ENCODE data around the gene CBFA2T3.

Gene CBFA2T3

DNA sequence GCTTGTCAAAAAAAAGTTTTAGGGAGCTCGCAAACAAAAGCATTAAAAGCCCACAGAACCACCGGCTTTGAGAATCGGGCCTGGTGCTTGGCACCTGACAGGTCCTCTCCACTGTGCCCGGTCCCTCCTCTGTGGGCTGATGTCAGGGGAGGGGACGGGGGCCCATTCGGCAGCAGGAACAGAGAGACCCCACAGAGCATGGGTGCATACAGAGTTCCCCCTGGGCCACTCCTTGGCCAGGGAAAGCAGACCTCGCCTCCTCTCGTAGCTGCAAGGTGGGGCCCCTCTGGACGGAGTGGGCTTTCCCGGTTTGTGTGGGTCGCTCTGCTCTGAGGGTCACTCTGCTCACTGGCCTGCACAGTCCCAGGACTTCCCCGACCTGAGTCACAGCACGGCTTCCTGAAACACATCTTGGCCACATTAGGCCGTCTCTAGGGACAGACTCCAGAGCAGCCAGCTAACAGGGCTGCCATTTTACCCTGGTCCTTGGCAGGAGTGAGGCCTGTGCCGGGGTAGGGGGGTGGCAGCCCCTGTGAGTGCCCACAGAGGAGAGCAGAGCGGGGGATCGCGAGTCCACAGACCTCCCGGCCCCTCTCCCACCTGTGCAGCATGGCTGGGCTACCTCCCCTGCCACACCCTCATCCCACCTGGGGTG is 11.1 kb downstream of the CBFA2T3 start:
- DNase-seq (ENCODE audit: insufficient read length, low spot score) (no peak), FAIRE-seq (no peak)

DNA sequence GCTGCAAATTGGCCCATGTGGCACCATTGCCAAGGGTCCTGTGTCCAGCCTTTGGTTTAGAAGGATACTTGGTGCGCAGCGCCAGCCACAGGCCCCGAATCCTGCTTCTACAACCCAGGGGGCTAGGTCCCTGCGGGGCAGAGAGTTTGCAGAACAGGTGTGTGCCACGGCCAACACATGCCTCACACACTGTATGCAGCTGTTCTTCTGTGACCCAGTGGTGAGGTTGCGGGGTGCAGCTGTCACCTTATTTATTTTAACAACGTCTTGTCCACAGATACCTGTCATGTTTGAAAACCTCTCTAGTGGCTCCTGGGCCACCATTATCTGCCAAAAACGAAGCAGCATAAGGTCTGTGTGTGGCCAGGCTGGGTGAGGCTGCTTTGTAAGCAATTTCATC is 11.6 kb downstream of the CBFA2T3 start:
- no peak for DNase-seq (ENCODE audit: insufficient read length, low spot score)
- no peak for FAIRE-seq

DNA sequence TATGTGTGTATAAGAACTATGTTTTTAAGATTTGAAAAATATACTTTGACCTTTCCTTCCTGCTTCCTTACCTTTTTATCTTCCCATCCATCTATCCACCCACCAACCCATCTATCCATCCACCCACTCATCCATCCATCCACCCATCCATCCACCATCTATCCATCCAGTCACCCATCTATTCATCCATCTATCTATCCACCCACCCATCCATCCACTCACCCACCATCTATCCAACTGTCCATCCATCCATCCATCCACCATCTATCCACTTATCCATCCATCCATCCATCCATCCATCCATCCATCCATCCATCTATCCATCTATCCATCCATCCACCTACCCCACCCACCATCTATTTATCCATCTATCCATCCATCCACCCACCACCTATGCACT is 12.4 kb downstream of the CBFA2T3 start:
- DNase-seq (ENCODE audit: insufficient read length, low spot score) (no peak), FAIRE-seq (no peak)

DNA sequence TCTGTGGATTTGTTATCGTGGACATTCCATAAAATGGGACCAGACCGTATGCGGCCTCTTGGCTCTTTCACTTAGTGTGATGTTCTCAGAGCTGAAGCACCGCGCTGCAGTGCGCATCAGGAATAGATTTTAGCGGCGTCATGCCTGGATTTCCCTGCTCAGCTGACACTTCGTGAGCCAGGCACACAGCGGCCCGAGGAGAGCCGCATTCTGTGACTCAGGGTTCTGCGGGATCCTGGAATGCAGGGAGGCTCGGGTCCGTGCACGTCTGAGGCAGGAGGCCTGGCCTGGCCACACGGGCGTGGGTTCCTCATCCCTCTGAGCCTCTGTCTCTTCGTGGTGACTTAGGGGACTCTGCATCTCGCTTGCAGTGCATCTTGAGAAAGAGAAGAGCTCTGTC is 13.4 kb downstream of the CBFA2T3 start:
- DNase-seq (ENCODE audit: insufficient read length, low spot score) (no peak), FAIRE-seq (no peak)

DNA sequence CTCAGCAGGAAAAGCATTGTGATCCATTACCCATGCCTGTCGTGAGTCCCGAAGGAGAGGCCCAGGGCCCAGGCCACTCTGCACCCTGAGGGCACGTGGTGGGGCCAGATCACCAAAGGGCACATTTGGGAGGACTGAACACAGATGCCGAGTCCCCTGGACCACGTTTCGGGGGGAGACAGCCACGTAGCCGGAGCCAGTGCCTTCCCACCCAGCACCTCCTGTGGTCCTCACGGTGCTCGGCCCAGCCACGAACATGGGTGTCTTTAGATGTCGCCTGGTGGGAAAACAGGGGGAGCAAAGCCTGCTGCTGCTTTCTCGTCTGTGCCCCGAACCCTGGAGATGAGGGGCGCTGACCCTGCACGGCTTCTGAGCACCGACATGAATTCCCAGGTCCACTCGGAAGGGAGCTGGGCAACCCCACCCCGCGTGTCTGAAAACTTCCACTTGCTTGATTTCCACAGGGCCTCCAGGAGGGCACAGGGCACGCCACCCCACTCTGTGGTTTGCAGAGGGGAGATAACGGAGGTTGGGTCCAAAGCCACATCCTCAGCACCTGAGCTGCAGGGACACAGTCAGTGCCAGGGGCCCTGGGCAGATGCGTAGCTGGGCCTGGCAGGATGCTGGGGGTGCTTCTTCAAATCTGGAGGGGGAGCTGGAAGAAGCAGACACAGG is 14.4 kb downstream of the CBFA2T3 start:
- FAIRE-seq = no peak
- no peak for DNase-seq (ENCODE audit: insufficient read length, low spot score)

DNA sequence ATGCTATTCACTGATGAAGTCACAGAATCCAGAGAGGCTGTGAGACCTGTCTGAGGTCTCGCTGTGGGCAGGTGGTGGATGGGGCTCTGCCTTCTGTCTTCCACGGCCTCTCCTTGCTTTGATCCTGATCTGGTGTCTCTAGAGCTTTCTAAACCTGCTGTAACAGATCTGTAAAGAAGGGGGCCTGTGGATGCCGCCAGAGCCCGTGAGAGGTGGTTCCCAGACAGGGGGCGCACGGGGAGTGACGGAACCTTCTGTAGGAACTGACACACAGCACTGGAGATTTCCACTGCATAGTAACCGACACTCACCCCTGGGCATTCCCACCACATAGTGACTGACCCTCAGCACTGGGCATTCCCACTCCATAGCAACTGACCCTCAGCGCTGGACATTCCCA is 16.0 kb downstream of the CBFA2T3 start:
- no peak for DNase-seq (ENCODE audit: insufficient read length, low spot score)
- no peak for FAIRE-seq

DNA sequence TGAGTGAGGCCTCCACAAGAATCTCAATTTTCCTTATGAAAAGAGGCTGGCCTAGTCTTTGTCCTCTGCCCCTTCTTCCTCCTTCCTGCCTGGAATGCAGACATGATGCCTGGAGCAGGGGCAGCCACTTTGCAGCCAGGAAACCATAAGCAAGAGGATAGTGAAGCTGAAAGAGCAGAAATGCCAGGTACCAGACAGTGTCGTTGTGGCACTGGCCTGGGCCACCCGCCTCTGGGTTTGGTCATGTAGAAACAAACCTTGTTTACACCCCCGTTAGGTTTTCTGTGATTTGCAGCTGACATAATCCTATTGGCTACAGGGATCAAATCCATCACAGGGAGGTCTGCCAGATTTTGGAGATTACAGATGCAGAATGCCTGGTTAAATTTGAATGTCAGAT is 16.5 kb downstream of the CBFA2T3 start:
- DNase-seq (ENCODE audit: insufficient read length, low spot score) = no peak
- no peak for FAIRE-seq

DNA sequence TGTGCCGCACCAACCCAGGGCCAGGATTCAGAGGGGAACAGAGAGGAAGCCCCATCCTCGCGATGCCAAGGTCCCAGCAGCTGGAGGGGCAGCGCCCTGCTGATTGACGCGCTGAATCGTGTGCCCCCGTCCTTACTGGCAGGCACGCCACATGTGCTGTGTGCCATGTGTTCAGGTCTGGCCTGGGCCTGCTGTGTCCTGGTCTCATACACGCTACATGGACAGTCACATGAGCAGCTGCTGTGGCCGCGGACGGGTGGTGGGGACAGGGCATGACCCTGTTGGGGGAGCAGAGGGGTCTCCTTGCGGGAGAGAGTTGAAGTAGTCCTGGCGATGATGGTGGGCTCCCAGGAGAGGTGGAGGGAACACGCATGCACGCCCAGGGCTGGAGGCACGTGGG is 18.0 kb downstream of the CBFA2T3 start:
- FAIRE-seq = no peak
- DNase-seq (ENCODE audit: insufficient read length, low spot score) = no peak

DNA sequence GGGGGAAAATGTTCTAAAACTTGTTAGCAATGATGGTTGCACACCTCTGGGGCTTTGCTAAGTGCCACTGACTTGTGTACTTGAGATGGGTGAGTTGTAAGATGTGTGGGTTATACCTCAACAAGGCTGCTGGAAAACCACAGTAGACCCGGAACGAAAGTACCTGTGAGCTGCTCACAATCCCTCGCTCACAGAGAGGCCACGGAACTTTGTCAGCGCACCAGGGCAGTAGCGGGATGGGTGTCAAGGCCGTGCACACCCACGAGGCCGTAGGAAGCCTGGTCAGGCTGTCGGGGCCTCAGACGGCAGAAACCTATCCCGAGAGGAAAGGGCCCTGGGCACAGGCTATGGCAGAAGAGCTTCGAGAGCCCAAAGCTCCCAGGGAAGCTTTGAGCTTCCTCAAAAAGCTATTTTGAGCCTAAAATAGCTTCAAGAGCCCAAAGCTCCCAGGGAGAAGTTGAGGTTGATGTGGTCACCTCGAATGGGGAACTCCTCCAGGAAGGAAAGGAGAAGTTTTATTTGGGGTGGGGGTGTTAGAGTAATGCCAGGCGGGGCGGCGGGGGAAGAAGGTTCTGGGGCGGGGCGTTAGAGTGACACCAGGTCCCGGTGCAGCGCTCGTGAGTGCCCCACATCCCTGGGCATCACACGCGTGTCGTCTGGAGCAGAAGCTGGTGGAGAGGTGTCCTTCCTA is 19.0 kb downstream of the CBFA2T3 start:
- FAIRE-seq (no peak), DNase-seq (ENCODE audit: insufficient read length, low spot score) (no peak)

DNA sequence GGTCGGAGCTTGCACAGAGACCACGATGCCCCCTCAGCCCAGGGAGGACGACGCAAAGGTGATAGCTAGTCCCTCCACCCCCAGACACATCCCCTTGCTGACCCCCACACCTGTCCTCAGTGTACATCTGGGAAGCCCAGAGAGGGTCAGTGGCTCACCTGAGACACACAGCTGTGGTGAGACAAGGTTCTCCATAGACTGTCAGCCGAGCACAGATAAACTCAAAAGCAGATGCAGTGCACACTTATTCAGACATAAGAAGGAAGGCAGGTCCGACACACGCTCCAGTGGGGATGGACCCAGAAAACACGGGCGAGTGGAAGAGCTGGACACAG is 19.6 kb downstream of the CBFA2T3 start:
- DNase-seq (ENCODE audit: insufficient read length, low spot score) (no peak), FAIRE-seq (no peak)

DNA sequence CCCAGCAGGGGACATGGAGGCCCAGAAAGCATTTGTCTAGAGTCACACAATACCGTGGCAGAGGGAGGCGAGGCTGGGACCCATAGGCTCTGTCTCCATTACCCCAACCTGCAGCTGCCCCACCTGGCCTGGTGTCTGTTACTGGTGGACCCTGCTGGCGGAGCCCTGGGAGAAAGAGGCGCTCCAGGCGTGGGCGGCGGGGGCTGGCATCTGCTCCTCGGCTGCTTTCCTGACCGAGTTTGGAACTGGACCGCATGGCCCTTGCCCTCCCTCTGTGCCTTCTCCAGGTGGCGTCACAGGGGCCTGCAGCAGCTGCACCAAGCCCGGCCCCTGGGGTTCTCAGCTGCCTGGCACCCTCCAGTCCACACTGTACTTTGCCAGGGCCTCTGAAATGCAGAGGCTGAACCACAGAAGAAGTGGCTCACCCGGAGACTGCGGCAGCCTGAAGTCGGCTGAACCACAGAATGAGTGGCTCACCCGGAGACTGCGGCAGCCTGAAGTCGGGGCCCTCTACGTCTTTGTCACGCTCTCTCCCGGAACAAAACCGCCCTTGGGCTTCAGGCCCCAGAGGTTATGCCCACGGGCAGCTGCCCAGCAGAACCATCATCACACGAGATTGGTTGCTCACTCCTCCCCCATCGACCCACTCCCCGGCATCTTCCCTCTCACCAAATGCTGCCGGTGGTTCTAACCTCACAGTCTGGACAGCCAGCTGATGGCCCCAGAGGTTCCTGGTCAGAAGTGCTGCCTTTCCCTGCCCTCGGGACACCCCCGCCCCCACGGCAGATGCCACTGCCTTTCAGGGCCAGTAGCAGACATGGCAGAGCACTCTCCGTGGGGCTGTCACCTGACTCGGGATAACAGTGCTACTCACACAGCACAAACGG is 20.2 kb downstream of the CBFA2T3 start:
- FAIRE-seq = no peak
- no peak for DNase-seq (ENCODE audit: insufficient read length, low spot score)

DNA sequence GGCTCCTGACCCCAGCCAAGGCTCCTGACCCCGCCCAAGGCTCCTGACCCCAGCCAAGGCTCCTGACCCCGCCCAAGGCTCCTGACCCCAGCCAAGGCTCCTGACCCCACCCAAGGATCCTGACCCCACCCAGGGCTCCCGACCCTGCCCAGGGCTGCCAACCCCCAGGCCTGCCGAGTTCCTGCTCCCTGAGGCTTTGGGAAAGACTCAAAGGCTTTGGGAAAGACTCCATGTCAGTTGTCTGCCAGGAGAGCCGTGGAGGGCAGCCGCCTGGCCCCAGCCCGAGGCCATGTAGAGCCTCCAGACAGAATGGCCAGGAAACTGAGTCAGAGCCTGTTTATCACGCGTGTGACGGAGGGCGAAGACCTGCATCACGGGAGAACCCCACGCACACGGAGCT is 21.1 kb downstream of the CBFA2T3 start:
- FAIRE-seq = no peak

DNA sequence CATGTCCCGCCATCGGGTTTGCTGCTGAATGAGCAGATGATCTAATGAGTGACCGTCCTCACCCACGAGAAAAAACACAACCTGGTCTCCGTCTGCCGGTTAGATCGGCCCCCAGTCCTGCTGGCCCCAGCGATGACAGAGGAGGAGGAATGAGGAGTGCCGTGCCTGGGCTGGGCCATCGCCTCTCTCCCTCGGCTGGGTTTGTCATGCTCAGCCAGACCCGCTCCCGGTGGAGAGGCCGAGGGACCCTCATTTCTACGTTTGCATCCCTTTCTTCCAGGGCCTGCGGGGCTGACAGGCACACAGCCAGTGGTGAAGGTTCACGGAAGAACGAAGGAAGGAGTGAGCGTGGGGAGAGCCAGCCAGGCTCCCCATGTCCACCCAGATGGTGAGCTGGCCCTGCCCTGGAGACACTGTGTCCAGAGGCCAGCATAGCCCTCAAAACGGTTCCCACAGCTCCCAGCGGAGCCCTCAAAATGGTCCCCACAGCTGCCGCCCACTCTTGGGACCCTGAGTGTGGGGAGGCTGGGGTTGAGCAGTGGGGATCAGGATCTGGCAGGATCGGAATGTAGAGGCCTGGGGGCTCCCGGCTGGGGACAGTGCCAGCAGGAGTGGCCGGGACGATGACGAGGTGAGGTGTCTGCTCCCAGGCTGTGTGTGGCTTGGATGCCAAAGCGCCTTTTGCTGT is 23.9 kb downstream of the CBFA2T3 start:
- FAIRE-seq = no peak

More for the DNA sequence above, 21.1 kb downstream of the CBFA2T3 start:
- no peak for DNase-seq (ENCODE audit: insufficient read length, low spot score)

DNA sequence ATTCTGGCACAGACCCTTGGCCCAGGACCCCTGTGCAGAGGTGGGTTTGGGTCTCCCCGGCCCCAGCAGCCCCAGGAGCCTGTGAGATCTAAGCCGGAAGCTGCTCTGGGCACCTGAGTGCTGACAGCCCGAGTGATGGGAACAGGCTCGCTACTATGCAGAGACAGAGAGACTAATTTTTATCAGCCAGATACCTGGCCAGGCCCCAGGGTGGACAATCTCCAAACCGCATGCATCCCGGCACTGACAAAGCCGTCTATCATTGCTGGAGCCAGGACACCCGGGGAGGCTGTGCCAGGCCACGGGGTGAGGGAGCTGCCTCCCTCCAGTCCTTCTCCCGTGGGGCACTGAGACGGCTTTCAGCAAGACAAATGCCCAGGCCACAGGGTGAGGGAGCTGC is 25.0 kb downstream of the CBFA2T3 start:
- FAIRE-seq (no peak), DNase-seq (ENCODE audit: insufficient read length, low spot score) (no peak)

More for the DNA sequence above, 23.9 kb downstream of the CBFA2T3 start:
- no peak for DNase-seq (ENCODE audit: insufficient read length, low spot score)

DNA sequence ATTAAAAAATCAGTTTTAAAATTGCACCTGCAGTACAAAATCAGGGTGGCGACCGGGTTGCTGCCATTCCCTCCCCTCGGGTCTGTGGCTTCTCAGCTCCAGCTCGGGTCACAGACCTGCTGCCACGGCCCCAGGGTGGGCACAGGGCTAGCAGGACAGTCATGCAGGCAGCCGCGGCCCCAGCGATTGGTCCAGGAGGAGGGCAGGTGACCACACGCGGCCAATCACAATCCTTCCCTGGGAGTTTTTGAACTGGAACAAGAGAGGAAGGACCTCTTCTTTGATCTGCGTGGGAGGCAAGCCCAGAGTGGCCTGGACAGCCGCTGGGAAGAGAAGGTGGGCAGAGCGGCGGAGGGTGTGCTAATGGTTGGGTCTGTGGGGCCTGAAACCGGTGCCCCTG is 25.5 kb downstream of the CBFA2T3 start:
- no peak for FAIRE-seq
- DNase-seq (ENCODE audit: insufficient read length, low spot score) = no peak

DNA sequence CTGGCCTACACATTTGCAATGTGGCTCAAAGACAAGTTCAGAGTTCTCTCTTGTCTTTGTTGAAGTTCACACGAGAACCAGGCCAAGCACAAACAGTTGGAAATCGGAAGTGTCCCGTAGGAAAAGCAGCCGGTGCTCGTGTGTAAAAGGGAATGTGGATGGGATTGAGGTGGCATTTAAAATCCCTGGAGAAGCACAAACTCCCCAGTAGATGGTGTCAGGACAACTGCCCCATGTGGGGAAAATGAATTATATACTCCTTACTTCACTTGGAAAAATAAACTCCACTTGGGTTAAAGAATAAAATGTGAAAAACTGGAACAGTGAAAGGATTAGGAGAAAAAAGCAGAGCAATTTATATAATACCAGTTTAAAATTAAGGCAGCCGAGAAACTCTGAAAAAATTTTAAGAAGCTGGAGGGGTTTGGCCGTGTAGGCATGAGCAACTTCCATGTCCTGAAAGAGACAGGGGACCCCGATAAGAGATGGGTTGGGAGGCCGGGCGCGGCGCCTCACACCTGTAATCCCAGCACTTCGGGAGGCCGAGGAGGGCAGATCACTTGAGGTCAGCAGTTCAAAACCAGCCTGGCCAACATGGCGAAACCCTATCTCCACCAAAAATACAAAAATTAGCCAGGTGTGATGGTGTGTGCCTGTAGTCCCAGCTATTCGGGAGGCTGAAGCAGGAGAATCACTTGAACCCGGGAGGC is 28.1 kb downstream of the CBFA2T3 start:
- FAIRE-seq (no peak), DNase-seq (ENCODE audit: insufficient read length, low spot score) (no peak)

DNA sequence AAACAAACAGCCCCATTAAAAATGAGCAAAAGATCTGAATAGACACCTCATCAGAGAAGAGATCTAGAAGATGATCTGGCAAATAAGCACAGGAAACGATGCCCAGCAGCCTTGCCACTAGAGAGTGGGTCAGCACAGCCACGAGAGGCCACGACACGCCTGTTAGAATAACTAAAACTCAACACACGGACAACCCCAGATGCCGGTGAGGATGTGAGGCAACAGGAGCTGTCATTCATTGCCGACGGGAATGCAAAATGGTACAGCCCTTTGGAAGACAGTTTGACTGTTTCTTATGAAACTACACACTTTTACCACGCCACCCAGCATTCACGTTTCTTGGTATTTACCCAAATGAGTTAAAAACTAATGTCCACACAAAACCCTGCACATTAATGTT is 31.5 kb downstream of the CBFA2T3 start:
- DNase-seq (ENCODE audit: insufficient read length, low spot score) (no peak), FAIRE-seq (no peak)

DNA sequence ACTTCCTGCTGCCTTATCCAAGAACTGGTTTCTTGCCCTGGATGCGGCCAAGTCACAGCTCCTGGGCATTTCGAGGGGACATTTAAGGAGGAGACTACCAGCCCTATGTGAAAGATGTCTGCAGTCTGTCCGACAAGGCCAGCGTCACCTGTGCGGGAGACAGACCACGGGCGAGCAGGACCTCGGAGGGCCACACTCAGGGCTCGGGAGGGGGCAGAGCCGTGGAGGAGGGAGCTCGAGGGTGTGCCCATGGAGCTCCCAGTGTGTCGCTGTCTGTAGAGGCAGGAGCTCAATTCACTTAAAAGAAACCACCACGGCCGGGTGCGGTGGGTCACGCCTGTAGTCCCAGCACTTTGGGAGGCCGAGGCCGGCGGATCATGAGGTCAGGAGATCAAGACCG is 33.3 kb downstream of the CBFA2T3 start:
- FAIRE-seq = no peak

DNA sequence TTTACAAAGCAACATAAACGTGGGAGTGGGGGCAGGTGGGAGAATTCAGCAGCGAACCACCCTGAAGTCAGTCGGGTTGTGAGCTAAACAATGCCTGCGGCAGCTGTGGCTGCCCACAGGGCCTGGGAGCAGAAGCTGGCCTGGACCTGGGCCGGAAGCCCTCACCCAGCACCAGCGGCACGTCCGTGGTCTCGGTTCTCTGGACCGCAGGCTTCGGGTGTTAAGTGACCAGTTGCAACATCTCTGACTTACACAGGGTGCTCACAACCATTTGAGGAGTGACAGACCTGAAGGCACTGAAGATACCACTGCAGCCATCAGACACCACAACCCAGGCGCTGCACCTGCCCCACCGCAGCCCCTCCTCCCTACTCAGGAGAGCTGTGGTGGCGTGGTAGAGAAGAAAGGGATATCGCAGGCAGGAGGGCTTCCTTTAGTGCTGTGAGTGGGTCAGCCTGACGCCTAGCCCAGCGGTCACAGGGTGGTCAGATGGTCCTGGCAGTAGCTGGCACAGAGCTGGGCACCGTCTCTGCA is 33.8 kb downstream of the CBFA2T3 start:
- no peak for FAIRE-seq
- DNase-seq (ENCODE audit: insufficient read length, low spot score) = no peak

More for the DNA sequence above, 33.3 kb downstream of the CBFA2T3 start:
- DNase-seq (ENCODE audit: insufficient read length, low spot score) = no peak

All from HTR-8/SVneo (cell line).